GM23338 (cell line): Measurements from ENCODE around the gene RCBTB2. TPM values are rescaled to one million over a fixed set of nuclear protein-coding genes. Genes with fewer than 3 reads are reported as not detected.

Experiments used
- ATAC-seq: fragments of 200-7000 bp; cut with Tn5 transposase; 3 replicates; pipeline ENCODE4 v1.9.1; 2020
- DNase-seq: peaks from one replicate; pipeline ENCODE4 v3.0.0-alpha.2; 2015; ENCODE audit warnings: low spot score
- H2AFZ ChIP-seq: fragments of 200-600 bp; sonication (generic); 2 replicates; pipeline ENCODE4 v1.8.0; 2016; ENCODE audit warnings: antibody characterized with exemption, mild to moderate bottlenecking, moderate library complexity
- H3F3A ChIP-seq: fragments of 200-600 bp; sonication (generic); replicated peaks from 2 replicates; pipeline ENCODE4 v1.8.0; 2017; ENCODE audit warnings: antibody characterized with exemption, mixed run types, low read depth
- H3K27ac ChIP-seq: fragments of 200-600 bp; sonication (generic); 2 replicates; pipeline ENCODE4 v1.6.1; 2016; ENCODE audit warnings: low read depth
- H3K27me3 ChIP-seq: fragments of 200-600 bp; sonication (generic); 2 replicates; pipeline ENCODE4 v1.8.0; 2016; ENCODE audit warnings: mild to moderate bottlenecking, mixed run types, moderate library complexity; ENCODE audit not compliant: insufficient read depth
- H3K36me3 ChIP-seq: fragments of 200-600 bp; sonication (generic); 2 replicates; pipeline ENCODE4 v1.8.0; 2016; ENCODE audit warnings: mild to moderate bottlenecking; ENCODE audit not compliant: insufficient read depth
- H3K4me1 ChIP-seq: fragments of 200-600 bp; sonication (generic); 2 replicates; pipeline ENCODE4 v1.8.0; 2016; ENCODE audit warnings: mild to moderate bottlenecking, moderate library complexity; ENCODE audit not compliant: insufficient read depth
- H3K4me2 ChIP-seq: fragments of 200-600 bp; sonication (generic); 2 replicates; pipeline ENCODE4 v1.7.1; 2017; ENCODE audit warnings: mixed run types
- H3K4me3 ChIP-seq: fragments of 200-600 bp; sonication (generic); 2 replicates; pipeline ENCODE4 v1.6.1; 2016; ENCODE audit warnings: mixed run types
- H3K79me2 ChIP-seq: fragments of 200-600 bp; sonication (generic); replicated peaks from 2 replicates; pipeline ENCODE4 v1.8.0; 2017; ENCODE audit warnings: mild to moderate bottlenecking; ENCODE audit not compliant: insufficient read depth
- H3K9me2 ChIP-seq: fragments of 200-600 bp; sonication (generic); 2 replicates; pipeline ENCODE4 v1.8.0; 2017; ENCODE audit not compliant: insufficient read depth
- H4K20me1 ChIP-seq: fragments of 200-600 bp; sonication (generic); replicated peaks from 2 replicates; pipeline ENCODE4 v1.8.0; 2017; ENCODE audit warnings: mild to moderate bottlenecking; ENCODE audit not compliant: insufficient read depth
- H3K27ac Mint-ChIP-seq: 2 replicates; pipeline ENCODE4 v1.8.0; 2020; ENCODE audit warnings: inconsistent platforms, mild to moderate bottlenecking, moderate library complexity, mixed read lengths
- H3K27me3 Mint-ChIP-seq: 3 replicates; pipeline ENCODE4 v1.8.0; 2022; ENCODE audit warnings: low read depth, mild to moderate bottlenecking, moderate library complexity, mixed read lengths, inconsistent platforms; ENCODE audit not compliant: insufficient read depth, poor library complexity
- H3K36me3 Mint-ChIP-seq: 3 replicates; pipeline ENCODE4 v1.8.0; 2021; ENCODE audit warnings: low read depth, mild to moderate bottlenecking, inconsistent platforms, moderate library complexity, mixed read lengths
- H3K4me1 Mint-ChIP-seq: 3 replicates; pipeline ENCODE4 v1.8.0; 2020; ENCODE audit warnings: mild to moderate bottlenecking, inconsistent platforms, mixed read lengths
- H3K4me3 Mint-ChIP-seq: 3 replicates; pipeline ENCODE4 v1.8.0; 2021; ENCODE audit warnings: moderate library complexity, mild to moderate bottlenecking, inconsistent platforms, mixed read lengths
- H3K9me3 Mint-ChIP-seq: 3 replicates; pipeline ENCODE4 v1.8.0; 2020; ENCODE audit warnings: moderate library complexity, mild to moderate bottlenecking, inconsistent platforms, mixed read lengths
- ETS1 ChIP-seq: IDR thresholded peaks from 2 replicates; pipeline ENCODE4 v1.6.1; 2016; ENCODE audit warnings: antibody characterized with exemption
- EZH2 ChIP-seq: fragments of 200-600 bp; sonication (generic); IDR thresholded peaks from one replicate; pipeline ENCODE4 v1.8.0; 2017; ENCODE audit warnings: antibody characterized with exemption, mild to moderate bottlenecking, low read depth; ENCODE audit not compliant: unreplicated experiment
- EZH2phosphoT487 ChIP-seq: fragments of 200-600 bp; sonication (generic); IDR thresholded peaks from one replicate; pipeline ENCODE4 v1.8.1; 2018; ENCODE audit warnings: antibody characterized with exemption; ENCODE audit not compliant: unreplicated experiment
- NANOG ChIP-seq: IDR thresholded peaks from 2 replicates; pipeline ENCODE4 v1.6.1; 2016; ENCODE audit warnings: antibody characterized with exemption, borderline replicate concordance
- STAT1 ChIP-seq: IDR thresholded peaks from one replicate; pipeline ENCODE4 v1.6.1; 2016; ENCODE audit warnings: antibody characterized with exemption; ENCODE audit not compliant: unreplicated experiment
- ZNF114 ChIP-seq: fragments of 250-450 bp; sonication (Bioruptor Pico); IDR thresholded peaks from 2 replicates; pipeline ENCODE4 v1.5.0; 2020; ENCODE audit warnings: mild to moderate bottlenecking, moderate library complexity
- ZNF331 ChIP-seq: fragments of 250-450 bp; sonication (Bioruptor Pico); IDR thresholded peaks from 2 replicates; pipeline ENCODE4 v1.5.0; 2020; ENCODE audit warnings: low read depth, mild to moderate bottlenecking, moderate library complexity
- polyA plus RNA-seq: library from polyadenylated mRNA; unstranded; fragments of >200 nt; fragmentation: Nextera tagmentation; extraction: Ambion mirVana; gene quantifications from 2 replicates; pipeline ENCODE4 v1.2.1, GENCODE V29; 2016
- total RNA-seq: library from RNA; depleted of rRNA; stranded (reverse); fragments of >200 nt; shearing (Covaris generic); gene quantifications from 2 replicates; pipeline ENCODE4 v1.2.3, GENCODE V29; 2014
- TF ChIP-seq, protein P1 (sequence below): fragments of 250-450 bp; sonication (Bioruptor Pico); IDR thresholded peaks from 2 replicates; pipeline ENCODE4 v1.5.0; 2020; ENCODE audit warnings: mild to moderate bottlenecking, moderate library complexity
- TF ChIP-seq, protein P2 (sequence below), 2 experiments: fragments of 200-600 bp in 1 of 2; sonication (generic) in 1 of 2; conservative IDR thresholded peaks; 2 replicates each; pipeline versions ENCODE4 v1.5.1 to v1.6.1; 2016 to 2017; ENCODE audit warnings: antibody characterized with exemption in 2 of 2, low read depth in 2 of 2, mild to moderate bottlenecking in 2 of 2, moderate library complexity in 1 of 2
- TF ChIP-seq, protein P3 (sequence below): IDR thresholded peaks from one replicate; pipeline ENCODE4 v1.6.1; 2018; ENCODE audit warnings: antibody characterized with exemption; ENCODE audit not compliant: unreplicated experiment

The RCBTB2 gene
- total and polyA plus RNA-seq, 2 experiments from 2014 or later = 8.1 to 20.8 TPM

- TF ChIP-seq, protein P1, sequence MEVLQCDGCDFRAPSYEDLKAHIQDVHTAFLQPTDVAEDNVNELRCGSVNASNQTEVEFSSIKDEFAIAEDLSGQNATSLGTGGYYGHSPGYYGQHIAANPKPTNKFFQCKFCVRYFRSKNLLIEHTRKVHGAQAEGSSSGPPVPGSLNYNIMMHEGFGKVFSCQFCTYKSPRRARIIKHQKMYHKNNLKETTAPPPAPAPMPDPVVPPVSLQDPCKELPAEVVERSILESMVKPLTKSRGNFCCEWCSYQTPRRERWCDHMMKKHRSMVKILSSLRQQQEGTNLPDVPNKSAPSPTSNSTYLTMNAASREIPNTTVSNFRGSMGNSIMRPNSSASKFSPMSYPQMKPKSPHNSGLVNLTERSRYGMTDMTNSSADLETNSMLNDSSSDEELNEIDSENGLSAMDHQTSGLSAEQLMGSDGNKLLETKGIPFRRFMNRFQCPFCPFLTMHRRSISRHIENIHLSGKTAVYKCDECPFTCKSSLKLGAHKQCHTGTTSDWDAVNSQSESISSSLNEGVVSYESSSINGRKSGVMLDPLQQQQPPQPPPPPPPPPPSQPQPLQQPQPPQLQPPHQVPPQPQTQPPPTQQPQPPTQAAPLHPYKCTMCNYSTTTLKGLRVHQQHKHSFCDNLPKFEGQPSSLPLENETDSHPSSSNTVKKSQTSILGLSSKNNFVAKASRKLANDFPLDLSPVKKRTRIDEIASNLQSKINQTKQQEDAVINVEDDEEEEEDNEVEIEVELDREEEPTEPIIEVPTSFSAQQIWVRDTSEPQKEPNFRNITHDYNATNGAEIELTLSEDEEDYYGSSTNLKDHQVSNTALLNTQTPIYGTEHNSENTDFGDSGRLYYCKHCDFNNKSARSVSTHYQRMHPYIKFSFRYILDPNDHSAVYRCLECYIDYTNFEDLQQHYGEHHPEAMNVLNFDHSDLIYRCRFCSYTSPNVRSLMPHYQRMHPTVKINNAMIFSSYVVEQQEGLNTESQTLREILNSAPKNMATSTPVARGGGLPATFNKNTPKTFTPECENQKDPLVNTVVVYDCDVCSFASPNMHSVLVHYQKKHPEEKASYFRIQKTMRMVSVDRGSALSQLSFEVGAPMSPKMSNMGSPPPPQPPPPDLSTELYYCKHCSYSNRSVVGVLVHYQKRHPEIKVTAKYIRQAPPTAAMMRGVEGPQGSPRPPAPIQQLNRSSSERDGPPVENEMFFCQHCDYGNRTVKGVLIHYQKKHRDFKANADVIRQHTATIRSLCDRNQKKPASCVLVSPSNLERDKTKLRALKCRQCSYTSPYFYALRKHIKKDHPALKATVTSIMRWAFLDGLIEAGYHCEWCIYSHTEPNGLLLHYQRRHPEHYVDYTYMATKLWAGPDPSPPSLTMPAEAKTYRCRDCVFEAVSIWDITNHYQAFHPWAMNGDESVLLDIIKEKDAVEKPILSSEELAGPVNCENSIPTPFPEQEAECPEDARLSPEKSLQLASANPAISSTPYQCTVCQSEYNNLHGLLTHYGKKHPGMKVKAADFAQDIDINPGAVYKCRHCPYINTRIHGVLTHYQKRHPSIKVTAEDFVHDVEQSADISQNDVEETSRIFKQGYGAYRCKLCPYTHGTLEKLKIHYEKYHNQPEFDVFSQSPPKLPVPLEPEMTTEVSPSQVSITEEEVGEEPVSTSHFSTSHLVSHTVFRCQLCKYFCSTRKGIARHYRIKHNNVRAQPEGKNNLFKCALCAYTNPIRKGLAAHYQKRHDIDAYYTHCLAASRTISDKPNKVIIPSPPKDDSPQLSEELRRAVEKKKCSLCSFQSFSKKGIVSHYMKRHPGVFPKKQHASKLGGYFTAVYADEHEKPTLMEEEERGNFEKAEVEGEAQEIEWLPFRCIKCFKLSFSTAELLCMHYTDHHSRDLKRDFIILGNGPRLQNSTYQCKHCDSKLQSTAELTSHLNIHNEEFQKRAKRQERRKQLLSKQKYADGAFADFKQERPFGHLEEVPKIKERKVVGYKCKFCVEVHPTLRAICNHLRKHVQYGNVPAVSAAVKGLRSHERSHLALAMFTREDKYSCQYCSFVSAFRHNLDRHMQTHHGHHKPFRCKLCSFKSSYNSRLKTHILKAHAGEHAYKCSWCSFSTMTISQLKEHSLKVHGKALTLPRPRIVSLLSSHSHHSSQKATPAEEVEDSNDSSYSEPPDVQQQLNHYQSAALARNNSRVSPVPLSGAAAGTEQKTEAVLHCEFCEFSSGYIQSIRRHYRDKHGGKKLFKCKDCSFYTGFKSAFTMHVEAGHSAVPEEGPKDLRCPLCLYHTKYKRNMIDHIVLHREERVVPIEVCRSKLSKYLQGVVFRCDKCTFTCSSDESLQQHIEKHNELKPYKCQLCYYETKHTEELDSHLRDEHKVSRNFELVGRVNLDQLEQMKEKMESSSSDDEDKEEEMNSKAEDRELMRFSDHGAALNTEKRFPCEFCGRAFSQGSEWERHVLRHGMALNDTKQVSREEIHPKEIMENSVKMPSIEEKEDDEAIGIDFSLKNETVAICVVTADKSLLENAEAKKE (CRISPR knock-in tag) = no peak
- TF ChIP-seq EZH2phosphoT487 (no peak), EZH2 (no peak), ZNF331 (CRISPR knock-in tag) (no peak), STAT1 (no peak)
Observed at GRCh38 chr13:48486362-48486761, 46.5 kb downstream of the RCBTB2 start (continued).

DNA sequence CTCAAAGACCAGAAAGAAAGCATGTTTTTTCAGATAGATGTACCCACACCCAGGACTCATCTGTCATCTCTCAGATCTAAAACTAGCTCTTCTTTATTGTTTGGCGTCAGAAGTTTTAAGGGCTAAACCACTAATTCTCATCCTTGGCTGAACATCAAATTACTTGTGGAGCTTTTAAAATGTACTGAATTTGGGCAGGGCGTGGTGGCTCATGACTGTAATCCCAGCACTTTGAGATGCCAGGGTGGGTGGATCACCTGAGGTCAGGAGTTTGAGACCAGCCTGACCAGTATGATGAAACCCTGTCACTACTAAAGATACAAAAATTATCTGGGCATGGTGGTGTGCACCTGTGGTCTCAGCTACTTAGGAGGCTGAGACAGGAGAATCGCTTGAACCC, 47.4 kb downstream of the RCBTB2 start:
- H3F3A ChIP-seq = no peaks in the 10 kb centered on the region
- H3K79me2 ChIP-seq = no peaks in the 10 kb centered on the region
- peaks cover 3% of the 10 kb centered on the region for H3K27me3 Mint-ChIP-seq
- no peak overlapping the region for H3K4me2 ChIP-seq
- 0 out of 2 replicates have a peak, but pooled peaks cover 6% of the 10 kb centered on the region for H4K20me1 ChIP-seq
- peaks cover 21% of the 10 kb centered on the region for H3K36me3 Mint-ChIP-seq
- no peaks in the 10 kb centered on the region for H3K9me2 ChIP-seq
- DNase-seq (no peak), ATAC-seq (no peak)
- H3K4me3 ChIP-seq = no peak overlapping the region
- H3K4me1 ChIP-seq = no peaks in the 10 kb centered on the region
- no peak overlapping the region for H2AFZ ChIP-seq
- no peak overlapping the region for H3K27ac ChIP-seq
- H3K9me3 Mint-ChIP-seq = 0 out of 3 replicates have a peak, but pooled peaks cover 3% of the 10 kb centered on the region
- no peaks in the 10 kb centered on the region for H3K36me3 ChIP-seq
- H3K27ac Mint-ChIP-seq = no peak overlapping the region
- H3K4me1 Mint-ChIP-seq = peaks cover 2% of the 10 kb centered on the region; the same call in 2 of the 3 replicates
- no peaks in the 10 kb centered on the region for H3K27me3 ChIP-seq
- no peak overlapping the region for H3K4me3 Mint-ChIP-seq
- TF ChIP-seq ZNF114 (CRISPR knock-in tag) (no peak), NANOG (no peak), ZNF331 (CRISPR knock-in tag) (no peak), STAT1 (no peak), ETS1 (no peak)
- TF ChIP-seq, protein P2, sequence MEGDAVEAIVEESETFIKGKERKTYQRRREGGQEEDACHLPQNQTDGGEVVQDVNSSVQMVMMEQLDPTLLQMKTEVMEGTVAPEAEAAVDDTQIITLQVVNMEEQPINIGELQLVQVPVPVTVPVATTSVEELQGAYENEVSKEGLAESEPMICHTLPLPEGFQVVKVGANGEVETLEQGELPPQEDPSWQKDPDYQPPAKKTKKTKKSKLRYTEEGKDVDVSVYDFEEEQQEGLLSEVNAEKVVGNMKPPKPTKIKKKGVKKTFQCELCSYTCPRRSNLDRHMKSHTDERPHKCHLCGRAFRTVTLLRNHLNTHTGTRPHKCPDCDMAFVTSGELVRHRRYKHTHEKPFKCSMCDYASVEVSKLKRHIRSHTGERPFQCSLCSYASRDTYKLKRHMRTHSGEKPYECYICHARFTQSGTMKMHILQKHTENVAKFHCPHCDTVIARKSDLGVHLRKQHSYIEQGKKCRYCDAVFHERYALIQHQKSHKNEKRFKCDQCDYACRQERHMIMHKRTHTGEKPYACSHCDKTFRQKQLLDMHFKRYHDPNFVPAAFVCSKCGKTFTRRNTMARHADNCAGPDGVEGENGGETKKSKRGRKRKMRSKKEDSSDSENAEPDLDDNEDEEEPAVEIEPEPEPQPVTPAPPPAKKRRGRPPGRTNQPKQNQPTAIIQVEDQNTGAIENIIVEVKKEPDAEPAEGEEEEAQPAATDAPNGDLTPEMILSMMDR (conservative IDR thresholded peaks at IDR 0.05; ENCODE audit: low read depth in 2 of 2) = no peak
- TF ChIP-seq, protein P3, sequence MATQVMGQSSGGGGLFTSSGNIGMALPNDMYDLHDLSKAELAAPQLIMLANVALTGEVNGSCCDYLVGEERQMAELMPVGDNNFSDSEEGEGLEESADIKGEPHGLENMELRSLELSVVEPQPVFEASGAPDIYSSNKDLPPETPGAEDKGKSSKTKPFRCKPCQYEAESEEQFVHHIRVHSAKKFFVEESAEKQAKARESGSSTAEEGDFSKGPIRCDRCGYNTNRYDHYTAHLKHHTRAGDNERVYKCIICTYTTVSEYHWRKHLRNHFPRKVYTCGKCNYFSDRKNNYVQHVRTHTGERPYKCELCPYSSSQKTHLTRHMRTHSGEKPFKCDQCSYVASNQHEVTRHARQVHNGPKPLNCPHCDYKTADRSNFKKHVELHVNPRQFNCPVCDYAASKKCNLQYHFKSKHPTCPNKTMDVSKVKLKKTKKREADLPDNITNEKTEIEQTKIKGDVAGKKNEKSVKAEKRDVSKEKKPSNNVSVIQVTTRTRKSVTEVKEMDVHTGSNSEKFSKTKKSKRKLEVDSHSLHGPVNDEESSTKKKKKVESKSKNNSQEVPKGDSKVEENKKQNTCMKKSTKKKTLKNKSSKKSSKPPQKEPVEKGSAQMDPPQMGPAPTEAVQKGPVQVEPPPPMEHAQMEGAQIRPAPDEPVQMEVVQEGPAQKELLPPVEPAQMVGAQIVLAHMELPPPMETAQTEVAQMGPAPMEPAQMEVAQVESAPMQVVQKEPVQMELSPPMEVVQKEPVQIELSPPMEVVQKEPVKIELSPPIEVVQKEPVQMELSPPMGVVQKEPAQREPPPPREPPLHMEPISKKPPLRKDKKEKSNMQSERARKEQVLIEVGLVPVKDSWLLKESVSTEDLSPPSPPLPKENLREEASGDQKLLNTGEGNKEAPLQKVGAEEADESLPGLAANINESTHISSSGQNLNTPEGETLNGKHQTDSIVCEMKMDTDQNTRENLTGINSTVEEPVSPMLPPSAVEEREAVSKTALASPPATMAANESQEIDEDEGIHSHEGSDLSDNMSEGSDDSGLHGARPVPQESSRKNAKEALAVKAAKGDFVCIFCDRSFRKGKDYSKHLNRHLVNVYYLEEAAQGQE = no peak
